ENCODE results near the gene GMDS. TPM values are rescaled to one million over a fixed set of nuclear protein-coding genes. Genes with fewer than 3 reads are reported as not detected.

The GMDS gene
- total RNA-seq, 1 donor from 2014 or later, result 19.9 TPM

- peaks cover 0 to 3% of the 10 kb centered on the region in 2 donors for H3K4me1 ChIP-seq
Measured at GRCh38 chr6:1608222-1609040, 637.0 kb downstream of the GMDS start.

DNA sequence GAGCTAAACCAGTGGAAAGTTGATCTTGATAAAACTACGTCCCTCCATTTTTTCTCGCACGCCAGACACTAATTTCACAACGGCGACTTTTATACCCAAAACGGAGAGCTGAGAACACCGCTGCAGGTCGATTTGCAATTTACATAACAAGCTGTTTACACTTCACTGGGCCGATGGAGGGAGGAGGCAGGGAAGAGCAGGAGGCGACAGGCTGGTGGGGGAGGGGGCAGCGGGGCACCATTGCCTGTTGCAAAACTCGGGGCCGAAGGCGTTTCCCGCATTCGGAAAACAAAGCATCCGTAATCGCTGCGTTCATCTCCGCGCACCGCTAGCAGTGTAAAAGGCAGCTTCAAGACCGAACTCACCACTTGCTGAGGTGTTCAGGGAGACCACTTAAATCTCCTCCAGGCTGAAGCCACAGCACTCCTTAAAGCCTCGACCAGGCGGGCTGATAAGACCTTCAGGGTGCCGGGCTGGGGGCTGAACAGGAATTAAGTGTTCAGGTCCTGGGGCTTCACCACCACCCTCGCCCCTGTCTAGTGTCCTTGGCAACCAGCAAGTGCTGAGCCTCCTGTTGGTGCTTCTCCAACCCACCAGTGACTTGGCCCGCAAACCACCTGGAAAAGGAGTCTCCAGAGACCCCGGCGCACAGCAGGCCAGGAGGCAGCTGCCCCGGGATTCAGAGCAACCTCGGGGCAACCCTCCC, 637.7 kb downstream of the GMDS start:
- no peak for DNase-seq (ENCODE audit: low spot score in 2 of 2)

More at GRCh38 chr6:1608222-1609040, 637.0 kb downstream of the GMDS start:
- TF ChIP-seq, protein P1, sequence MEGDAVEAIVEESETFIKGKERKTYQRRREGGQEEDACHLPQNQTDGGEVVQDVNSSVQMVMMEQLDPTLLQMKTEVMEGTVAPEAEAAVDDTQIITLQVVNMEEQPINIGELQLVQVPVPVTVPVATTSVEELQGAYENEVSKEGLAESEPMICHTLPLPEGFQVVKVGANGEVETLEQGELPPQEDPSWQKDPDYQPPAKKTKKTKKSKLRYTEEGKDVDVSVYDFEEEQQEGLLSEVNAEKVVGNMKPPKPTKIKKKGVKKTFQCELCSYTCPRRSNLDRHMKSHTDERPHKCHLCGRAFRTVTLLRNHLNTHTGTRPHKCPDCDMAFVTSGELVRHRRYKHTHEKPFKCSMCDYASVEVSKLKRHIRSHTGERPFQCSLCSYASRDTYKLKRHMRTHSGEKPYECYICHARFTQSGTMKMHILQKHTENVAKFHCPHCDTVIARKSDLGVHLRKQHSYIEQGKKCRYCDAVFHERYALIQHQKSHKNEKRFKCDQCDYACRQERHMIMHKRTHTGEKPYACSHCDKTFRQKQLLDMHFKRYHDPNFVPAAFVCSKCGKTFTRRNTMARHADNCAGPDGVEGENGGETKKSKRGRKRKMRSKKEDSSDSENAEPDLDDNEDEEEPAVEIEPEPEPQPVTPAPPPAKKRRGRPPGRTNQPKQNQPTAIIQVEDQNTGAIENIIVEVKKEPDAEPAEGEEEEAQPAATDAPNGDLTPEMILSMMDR (IDR thresholded peaks at IDR 0.05), result peak in 1 of 3 experiments; percentile 22
- Histone ChIP-seq H3K27ac (peak overlapping the region; percentile 97 to 99), H3K36me3 (peaks cover 24 to 28% of the 10 kb centered on the region in 2 donors), H3K4me3 (peak overlapping the region; percentile 79 to 94), H3K27me3 (no peaks in the 10 kb centered on the region), H3K9me3 (no peaks in the 10 kb centered on the region)
- intact Hi-C loops (cut with DNase I), result loop anchor here (5.0 kb wide), 1 partner anchor 294 kb away; no protein-coding TSS in a partner anchor
- DNase-seq (ENCODE audit: low spot score in 2 of 2), result no peak

GRCh38 chr6:1606780-1607515, 638.5 kb downstream of the GMDS start:
- Histone ChIP-seq H3K4me1 (peaks cover 0 to 6% of the 10 kb centered on the region in 2 donors), H3K36me3 (peaks cover 12 to 13% of the 10 kb centered on the region in 2 donors), H3K27me3 (no peaks in the 10 kb centered on the region), H3K4me3 (peak overlapping the region; percentile 79 to 94), H3K9me3 (no peaks in the 10 kb centered on the region), H3K27ac (peak overlapping the region; percentile 97 to 99)
- peak; percentile 57 to 93 for DNase-seq (ENCODE audit: low spot score in 2 of 2)
- TF ChIP-seq, protein P1 (IDR thresholded peaks at IDR 0.05), result no peak
- intact Hi-C loops (cut with DNase I), result loop anchor here (5.0 kb wide), 1 partner anchor 295 kb away; no protein-coding TSS in a partner anchor

More for the DNA sequence above, 637.7 kb downstream of the GMDS start:
- Histone ChIP-seq H3K9me3 (no peaks in the 10 kb centered on the region), H3K27ac (peak overlapping the region; percentile 97 to 99), H3K4me1 (peaks cover 0 to 6% of the 10 kb centered on the region in 2 donors), H3K36me3 (peaks cover 20% of the 10 kb centered on the region in 2 donors), H3K27me3 (no peaks in the 10 kb centered on the region), H3K4me3 (peak overlapping the region; percentile 79 to 94)
- TF ChIP-seq, protein P1 (IDR thresholded peaks at IDR 0.05), result no peak
- intact Hi-C loops (cut with DNase I), result loop anchor here (5.0 kb wide), 1 partner anchor 295 kb away; no protein-coding TSS in a partner anchor

GRCh38 chr6:1605893-1606779, 639.3 kb downstream of the GMDS start:
- DNase-seq (ENCODE audit: low spot score in 2 of 2), result no peak
- Histone ChIP-seq H3K27me3 (no peaks in the 10 kb centered on the region), H3K27ac (peak overlapping the region; percentile 97 to 99), H3K9me3 (no peaks in the 10 kb centered on the region), H3K4me1 (peaks cover 0 to 10% of the 10 kb centered on the region in 2 donors), H3K36me3 (peaks cover 6% of the 10 kb centered on the region in 2 donors), H3K4me3 (peak overlapping the region; percentile 79 to 94)
- TF ChIP-seq, protein P1 (IDR thresholded peaks at IDR 0.05), result no peak
- intact Hi-C loops (cut with DNase I), result loop anchor here (2.0 to 5.0 kb wide), 6 partner anchors 296 to 843 kb away; partner anchors contain the start of gene GMDS
